SW480 (cell line): ENCODE measurements around the gene SYNE1.
"Not testable (repeated sequence)": the region's sequence is repeated elsewhere in the genome, so short reads cannot be mapped to it uniquely, and the experiment has no call there.

Experiments
- DNase-seq: peaks from one replicate; pipeline ENCODE4 v3.0.0-alpha.2; 2016; ENCODE audit warnings: low spot score

Gene SYNE1

DNA sequence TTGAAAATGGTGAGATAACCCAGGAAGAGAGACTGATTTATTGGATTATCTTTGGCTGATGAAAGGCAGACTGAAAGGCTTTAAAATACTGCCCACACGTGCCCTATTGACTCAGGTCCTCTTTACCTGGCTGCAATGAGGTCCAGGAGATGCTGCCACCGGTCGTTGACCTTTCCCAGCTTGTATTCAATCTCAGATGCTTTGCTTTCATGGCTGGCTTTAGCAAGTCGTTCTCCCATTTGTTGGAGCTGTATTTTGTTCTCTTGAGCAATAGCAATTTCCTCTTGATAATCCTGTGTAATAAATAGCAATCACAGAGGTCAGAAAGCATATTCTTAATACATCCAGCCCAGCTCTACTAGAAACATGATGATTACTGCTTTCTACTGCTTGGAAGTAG lies 460.9 kb downstream of the SYNE1 start:
- DNase-seq, result no peak

DNA sequence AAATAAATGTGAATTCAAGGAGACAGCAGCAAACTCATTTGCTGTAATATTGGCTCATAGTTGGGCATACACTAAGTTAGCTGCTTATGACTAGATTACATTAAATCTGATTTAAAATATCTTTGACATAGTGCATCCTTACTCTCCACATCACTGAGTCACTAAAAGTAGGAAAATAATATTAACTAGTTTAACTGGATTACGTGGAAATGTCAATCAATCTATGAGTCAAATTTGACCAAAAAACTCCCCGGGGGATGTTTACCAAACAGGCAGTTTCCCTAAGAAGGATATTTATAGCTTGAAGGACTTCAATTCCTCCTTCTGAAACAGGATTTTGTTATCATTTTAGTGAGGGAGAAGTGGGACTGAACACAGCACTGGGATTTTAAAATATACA lies 463.2 kb downstream of the SYNE1 start:
- no peak for DNase-seq

GRCh38 chr6:152173321-152173720 lies 463.8 kb downstream of the SYNE1 start:
- no peak for DNase-seq

GRCh38 chr6:152170702-152171667 lies 466.2 kb downstream of the SYNE1 start:
- no peak for DNase-seq

DNA sequence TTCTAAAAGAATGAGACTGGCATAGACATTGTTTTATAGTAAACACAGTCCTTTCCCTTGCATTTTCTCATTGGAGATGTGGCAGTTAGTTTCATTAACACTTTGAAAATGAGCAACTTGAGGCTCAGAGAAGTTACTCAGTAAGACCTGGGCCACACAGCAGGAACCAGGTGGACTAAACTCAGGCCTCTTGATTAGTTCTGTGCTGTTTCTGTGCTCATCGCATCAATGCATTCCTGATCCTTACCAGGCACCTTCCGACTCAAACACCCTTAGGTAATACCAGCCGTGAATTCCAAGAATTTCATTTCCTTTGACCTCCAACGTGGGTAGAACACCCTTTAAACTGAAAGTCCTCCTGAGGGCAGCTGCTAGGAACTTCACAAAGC lies 466.9 kb downstream of the SYNE1 start:
- DNase-seq, result no peak

DNA sequence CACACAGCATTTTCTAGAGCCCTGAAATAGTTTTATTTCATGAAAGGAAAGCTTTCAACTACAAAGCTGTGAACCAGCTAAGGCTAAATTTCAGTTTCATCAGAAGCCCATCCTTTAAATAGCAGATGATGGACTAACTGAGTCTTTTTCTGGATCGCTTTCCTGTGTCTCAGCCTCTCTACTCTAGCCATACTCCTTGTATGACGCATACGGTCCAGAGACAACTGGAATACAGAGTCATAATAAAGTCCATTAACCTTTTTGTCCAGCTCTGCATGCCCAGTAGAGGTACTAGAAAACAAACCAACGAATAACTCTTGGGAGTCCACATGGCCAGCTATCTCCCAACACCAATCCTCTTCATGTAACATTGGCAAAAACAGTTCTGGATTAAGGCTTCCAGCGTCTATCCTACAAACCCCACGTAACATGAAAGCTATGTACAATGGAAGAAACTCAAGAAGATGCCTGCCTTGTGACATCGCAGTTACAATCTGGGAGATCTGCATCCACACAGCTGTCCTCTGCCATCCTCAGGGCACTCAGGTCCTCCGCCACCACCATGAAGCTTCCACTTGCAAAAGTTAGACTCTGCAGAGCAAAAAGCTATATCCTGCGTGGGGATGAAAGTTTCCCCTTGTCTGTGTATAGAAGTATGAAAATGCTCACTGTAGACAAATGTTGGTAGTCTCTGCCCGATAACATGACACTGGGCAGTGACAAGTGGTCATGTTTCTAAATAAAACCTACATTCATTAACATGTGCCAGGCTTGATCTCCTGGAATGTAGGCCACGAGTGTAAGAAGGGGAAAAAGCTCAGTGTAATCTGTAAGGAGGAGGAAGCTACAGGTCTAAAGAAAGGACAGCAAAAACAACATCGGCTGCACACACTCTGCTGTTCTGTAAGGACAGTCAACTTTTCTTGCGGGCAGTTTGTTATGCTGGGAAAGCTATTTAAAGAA lies 469.2 kb downstream of the SYNE1 start:
- DNase-seq, result no peak

- DNase-seq, result no peak
Measured at GRCh38 chr6:152166897-152167296, 470.3 kb downstream of the SYNE1 start.

GRCh38 chr6:152166497-152166896 lies 470.7 kb downstream of the SYNE1 start:
- DNase-seq, result no peak

DNA sequence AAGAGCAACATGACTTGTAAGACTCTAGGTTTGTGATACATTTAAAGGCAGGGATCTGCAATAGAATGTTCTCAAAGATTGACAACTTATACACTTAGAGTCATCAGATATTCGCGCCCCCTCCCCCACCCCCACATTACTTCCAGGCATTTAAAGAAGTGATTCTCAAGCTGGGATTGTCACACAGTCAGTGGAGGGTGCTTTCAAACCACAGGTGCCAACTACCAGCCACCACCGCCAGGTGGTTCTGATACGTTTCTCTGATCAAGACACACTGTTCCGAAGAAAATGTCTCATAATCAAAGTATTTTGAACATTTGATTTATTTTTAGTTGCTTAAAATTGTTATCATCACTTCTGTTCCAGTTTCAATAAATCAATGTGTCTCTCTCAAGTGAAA lies 472.2 kb downstream of the SYNE1 start:
- no peak for DNase-seq

- no peak for DNase-seq
Measured at GRCh38 chr6:152161501-152161900, 475.7 kb downstream of the SYNE1 start.

DNA sequence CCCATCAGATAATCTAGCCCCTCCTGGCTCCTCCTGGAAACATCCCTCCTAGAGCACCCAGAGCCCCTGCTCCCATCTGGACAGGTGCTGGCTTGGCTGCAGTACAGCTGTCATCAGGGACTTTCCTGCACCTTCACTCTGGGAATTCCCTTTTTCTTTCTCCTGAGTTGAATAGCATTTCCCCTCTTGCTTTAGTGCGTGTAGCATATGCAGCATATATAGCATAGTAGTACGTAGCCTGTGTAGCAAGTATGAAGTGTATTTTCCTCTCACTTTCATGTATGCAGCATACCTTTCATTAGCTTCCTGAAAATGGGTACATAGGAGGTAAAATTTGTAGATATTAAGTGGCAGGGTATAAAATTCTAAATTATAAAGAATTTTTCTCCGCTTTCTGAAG lies 476.8 kb downstream of the SYNE1 start:
- DNase-seq, result no peak

- no peak for DNase-seq
Measured at GRCh38 chr6:152155792-152156191, 481.4 kb downstream of the SYNE1 start.

- no peak for DNase-seq
Measured at GRCh38 chr6:152154559-152155356, 482.4 kb downstream of the SYNE1 start.

- DNase-seq, result no peak
Measured at GRCh38 chr6:152151920-152152319, 485.2 kb downstream of the SYNE1 start.

GRCh38 chr6:152150196-152150595 lies 487.0 kb downstream of the SYNE1 start:
- no peak for DNase-seq

DNA sequence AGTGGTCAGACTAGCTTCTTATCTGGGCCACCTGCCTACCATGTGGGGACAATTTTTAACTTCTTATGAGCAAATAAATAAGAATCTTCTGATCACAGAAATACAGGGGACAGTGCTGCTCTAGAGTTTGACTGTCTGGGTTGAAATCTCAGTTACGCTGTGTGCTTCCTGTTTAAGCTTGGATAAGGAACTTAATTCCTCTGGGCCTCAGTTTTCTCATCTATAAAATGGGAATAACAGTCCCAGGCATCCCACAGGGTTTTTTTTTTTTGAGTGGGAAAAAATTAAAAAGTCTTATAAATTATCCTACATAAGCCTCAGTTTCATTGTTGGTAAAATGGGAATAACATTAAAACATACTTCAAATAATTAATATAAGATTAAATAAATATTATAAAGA lies 488.8 kb downstream of the SYNE1 start:
- DNase-seq, result no peak

DNA sequence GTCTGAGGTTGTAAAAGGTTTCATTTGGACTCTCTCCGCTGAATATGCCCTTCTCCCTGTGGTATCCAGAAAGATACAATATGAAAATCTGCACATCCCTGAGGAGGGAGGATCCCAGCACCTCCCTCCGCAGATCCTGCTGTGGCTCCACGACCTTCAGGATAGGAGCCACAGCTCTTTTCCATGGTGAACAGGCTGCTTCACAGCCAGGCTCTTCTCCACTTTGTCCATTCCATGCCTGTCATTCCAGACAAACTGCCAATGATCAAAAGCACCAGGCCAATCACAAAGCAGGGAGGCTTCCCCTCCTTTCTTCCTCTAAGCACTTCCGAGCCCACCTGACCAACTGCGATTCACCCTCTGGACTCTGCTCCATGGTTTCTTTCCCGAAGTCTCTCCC lies 489.9 kb downstream of the SYNE1 start:
- no peak for DNase-seq

DNA sequence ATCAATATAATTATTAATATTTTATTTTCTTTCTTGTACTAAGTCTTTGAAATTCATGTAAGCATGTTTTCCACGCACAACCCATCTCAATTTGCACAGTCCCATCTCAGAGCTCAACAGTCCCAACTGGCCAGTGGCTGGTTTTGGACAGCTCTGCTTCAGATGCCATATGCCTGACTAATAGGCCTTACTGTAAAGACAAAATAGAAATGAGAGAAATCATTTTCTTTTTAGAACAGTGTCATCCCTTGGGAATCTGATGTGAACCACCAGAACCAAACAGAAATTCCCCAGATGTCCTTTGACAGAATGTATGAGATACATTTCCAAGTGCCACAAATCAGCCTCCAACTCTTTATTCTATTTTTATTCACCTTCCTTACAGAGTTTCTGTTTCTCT lies 490.8 kb downstream of the SYNE1 start:
- DNase-seq, result no peak

- DNase-seq, result no peak
Measured at GRCh38 chr6:152143359-152143758, 493.8 kb downstream of the SYNE1 start.

DNA sequence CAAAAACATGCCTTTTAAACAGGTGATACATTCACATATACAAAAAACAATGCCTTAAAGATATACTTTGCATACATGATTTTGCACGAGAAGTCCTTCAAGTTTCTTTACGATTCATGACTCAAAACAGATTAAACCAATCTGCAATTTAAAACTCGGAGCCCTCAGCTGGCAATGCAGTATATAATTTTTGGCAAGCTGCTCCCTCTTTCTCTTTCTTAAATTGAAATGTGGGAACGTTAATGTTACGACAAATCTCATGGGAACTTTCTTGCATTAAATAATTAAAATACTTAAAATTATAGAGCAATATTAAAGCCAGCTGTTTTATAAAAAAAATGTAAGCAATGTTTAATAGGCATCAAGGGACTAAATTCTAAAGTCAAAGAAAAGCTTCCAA lies 495.1 kb downstream of the SYNE1 start:
- no peak for DNase-seq

DNA sequence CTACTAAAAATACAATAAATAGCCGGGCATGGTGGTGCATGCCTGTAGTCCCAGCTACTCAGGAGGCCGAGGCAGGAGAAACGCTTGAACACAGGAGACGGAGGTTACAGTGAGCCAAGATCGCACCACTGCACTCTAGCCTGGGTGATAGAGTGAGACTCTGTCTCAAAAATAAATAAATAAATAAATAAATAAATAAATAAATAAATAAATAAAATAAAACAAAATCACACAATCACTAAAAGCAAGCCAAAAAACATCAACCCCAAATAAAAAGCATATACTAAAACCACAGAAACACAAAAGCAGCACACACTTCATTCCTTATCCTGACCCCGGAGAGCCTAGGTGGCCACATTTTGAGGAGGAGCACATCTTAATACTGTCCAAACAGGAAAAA lies 498.8 kb downstream of the SYNE1 start:
- not testable (repeated sequence) for DNase-seq

DNA sequence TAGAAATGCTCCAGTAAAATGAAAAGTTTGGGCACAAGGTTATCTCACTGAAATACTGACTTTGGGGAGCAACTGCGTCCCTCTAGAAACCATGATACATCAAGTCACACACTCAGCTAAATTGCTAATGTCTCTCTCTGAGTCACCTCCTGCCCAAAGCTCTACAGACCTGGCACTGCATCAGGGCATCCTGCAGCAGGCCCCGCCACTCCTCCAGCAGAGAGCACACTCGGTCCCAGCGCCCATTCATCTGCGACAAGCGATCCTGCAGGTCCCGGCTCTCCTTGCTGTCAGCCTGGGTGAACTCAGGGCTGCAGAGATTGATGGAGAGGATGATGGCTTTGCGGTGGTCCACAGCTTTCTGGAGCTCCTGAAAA lies 500.7 kb downstream of the SYNE1 start:
- peak; percentile 41 for DNase-seq
